Middle frontal gyrus (tissue), 1 donor: ENCODE results near the gene OR52D1.

Source experiments
- DNase-seq: peaks from one replicate; pipeline ENCODE4 v3.0.0-alpha.2; 2015; ENCODE audit warnings: low spot score; ENCODE audit errors: extremely low spot score

The OR52D1 gene

DNA sequence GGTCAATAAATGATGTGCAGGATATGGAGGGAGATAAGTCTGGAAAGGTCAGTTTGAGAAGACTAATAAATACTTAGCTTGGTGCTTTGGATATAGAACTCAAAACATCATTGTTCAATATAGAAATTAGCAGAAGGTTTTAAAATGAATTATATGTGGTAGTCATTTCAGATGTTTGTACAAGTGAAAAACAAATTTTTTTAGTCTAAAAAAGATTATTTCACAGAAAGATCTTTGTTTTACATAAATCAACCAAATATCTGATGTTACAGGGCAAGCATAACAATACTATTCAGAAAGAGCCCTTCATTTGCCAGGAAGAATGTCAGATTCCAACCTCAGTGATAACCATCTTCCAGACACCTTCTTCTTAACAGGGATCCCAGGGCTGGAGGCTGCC is at the start of gene OR52D1:
OR52D1 (plus strand) TSS at position 301 of the 400 bp plus-strand sequence; CDS start at position 323, 22 bp downstream.
- no peak for DNase-seq

DNA sequence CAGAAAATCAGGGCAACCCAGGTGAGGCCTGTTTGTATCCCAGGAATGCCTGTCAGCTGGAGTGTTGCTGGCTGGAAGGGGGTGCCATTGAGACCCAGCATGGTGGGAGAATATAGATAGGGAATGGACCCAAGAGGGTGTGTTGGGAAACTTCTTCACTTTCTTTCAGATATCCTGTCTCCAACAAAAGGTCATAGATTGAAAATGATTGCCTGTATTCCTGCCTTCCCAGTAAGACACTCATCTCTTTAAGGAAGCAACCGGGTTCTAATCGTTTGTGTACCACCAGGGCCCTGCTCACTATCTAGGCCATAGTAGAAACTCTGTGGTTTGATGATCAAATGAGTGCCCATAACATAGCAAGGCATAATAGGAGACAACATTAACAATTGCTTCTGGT is 47.1 kb upstream of the OR52D1 start, which contains the start of gene OR51I1:
OR51I1 (minus strand) TSS at position 101 of the 400 bp plus-strand sequence; CDS start at position 101, 0 bp downstream.
- no peak for DNase-seq

DNA sequence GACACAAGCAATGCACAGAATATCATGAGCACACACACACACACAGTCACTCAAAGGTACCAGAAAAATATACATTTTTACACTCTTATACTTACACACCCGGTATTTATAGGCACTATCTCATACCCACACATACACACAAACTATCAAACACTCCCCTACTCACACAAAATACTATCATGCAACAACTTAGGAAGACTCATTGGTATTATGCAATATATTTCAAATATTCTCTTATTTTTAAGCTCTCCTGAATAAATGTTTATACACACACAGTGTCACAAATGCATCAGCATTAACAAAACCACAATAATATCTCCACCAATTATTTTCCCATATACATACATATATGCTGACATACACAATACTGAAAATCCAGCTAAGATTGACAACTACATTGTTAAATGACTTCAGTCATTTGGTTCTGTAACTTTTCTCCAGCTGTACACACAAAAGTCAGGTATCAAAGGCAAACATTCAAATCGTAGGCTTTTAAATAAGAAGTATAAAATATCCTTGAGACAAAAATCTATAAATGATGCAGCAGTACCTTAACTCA is 44.6 kb upstream of the OR52D1 start:
- DNase-seq: no peak

DNA sequence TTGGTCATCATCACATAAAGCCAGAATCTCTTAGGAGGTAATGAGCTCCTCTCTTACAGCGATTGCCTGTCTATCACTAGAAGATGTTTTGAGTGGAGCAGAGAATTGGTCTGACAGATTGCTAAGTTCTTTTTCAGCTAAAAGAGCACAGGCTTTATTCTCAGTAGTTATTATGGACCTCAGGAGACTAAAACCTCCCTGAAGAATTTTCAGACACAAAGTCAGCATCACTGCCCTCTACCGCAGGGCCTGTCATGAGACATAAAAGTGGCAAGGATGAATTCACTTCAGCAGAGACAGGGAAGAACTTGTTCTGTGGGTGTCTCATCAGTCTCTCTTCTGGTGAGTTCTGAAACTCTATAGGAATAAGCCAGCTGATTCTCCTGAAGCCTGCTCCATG is 39.5 kb upstream of the OR52D1 start, which contains the start of gene OR51I2:
OR51I2 (plus strand) TSS at position 301 of the 400 bp plus-strand sequence. CDS start 4,166 bp downstream, outside the sequence.
- DNase-seq: no peak

- DNase-seq: no peak
Observed at GRCh38 chr11:5449432-5449831, 39.1 kb upstream of the OR52D1 start.

DNA sequence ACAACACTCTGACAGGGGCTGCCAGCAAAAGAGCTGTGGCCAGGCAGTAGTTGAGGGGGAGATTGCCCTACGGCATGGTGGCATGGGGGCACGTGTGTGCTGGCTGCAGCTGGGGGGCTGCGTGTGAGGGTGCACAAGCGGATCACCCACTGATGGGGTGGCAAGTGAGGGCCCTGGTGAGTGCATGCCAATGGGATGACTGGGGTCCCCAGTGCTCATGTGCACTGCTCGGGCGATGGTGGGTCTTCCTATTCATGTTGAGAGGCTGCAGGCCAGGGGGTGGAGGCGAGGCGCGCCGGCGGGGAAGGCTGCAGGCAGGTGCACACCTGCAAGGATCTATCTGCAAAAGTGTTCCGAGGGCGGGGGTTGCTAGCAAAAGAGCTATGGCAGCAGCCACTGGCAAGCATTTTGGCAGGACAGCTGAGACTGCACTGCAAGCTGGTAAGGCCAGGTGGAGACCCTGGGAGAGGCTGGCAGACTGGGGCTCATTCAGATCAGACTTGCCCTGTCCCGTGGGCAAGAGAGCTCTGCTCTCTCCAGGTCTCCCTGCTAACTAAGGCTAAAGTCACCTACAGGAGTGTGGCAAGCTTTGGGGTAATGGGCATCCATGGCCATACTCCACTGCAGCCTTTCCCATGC is 27.4 kb upstream of the OR52D1 start:
- no peak for DNase-seq

DNA sequence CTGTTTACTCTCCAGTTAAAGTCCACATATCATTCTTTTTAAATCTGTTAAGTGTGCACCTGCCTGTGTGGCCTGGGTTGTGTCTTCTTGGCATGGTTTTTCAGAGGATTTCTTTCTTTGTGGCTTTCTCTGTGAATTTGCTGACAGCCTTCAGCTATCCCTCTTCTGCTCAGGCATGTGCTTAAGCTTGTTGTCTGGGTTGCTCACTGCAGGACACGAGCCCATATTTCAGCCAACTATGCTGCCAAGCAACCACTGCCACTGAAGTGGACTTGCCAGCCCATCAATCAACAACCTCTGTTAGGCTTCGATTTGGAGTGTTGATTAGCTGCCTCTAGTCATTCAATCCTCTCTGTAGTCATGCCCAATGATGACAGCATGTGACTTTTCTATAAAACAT is 21.0 kb upstream of the OR52D1 start:
- no peak for DNase-seq

DNA sequence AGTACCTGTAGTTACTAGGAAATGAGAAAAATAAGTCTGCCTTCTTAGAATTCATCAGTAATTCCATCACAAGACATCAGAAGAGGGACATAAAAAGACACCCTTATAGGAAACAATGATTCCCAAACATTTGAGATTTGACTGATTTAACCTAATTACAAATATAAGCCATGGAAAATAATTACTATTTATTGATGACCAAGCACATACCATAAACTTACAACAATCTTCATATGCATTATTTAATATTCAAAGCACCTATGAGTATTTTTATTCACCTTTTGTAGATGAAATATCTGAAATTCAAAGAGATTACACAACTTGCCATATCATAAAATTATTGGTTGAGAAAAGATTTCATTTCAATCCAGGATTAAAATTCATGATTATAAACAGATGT is 14.6 kb upstream of the OR52D1 start:
- no peak for DNase-seq

GRCh38 chr11:5476186-5476819 is 12.2 kb upstream of the OR52D1 start:
- DNase-seq: no peak

DNA sequence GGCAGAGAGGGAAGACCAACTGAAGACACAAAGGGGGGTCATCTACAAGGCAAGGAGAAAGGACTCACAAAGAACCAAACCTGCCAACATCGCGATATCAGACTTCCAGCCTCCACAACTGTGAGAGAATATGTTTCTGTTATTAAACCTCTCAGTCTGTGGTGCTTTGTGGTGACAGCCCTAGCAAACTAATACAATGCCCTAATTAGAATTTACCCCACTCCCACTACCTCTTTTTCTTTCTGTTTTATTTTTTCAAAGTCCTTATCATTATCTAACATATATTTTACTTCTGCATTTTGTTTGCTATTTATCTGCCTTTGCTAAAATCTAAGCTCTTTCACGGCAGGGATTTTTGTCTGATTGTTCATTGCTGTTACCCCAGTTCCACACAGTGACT is 2.5 kb upstream of the OR52D1 start:
- no peak for DNase-seq

- DNase-seq: no peak
Observed at GRCh38 chr11:5486421-5486820, 2.1 kb upstream of the OR52D1 start.

DNA sequence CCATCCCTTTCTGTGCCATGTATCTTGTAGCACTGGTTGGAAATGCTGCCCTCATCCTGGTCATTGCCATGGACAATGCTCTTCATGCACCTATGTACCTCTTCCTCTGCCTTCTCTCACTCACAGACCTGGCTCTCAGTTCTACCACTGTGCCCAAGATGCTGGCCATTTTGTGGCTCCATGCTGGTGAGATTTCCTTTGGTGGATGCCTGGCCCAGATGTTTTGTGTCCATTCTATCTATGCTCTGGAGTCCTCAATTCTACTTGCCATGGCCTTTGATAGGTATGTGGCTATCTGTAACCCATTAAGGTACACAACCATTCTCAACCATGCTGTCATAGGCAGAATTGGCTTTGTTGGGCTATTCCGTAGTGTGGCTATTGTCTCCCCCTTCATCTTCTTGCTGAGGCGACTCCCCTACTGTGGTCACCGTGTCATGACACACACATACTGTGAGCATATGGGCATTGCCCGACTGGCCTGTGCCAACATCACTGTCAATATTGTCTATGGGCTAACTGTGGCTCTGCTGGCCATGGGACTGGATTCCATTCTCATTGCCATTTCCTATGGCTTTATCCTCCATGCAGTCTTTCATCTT is 414 bp downstream of the OR52D1 start:
- DNase-seq: no peak

- DNase-seq: no peak
Observed at GRCh38 chr11:5489576-5490357, 1.3 kb downstream of the OR52D1 start.

GRCh38 chr11:5499671-5500070 is 11.2 kb downstream of the OR52D1 start:
- no peak for DNase-seq

DNA sequence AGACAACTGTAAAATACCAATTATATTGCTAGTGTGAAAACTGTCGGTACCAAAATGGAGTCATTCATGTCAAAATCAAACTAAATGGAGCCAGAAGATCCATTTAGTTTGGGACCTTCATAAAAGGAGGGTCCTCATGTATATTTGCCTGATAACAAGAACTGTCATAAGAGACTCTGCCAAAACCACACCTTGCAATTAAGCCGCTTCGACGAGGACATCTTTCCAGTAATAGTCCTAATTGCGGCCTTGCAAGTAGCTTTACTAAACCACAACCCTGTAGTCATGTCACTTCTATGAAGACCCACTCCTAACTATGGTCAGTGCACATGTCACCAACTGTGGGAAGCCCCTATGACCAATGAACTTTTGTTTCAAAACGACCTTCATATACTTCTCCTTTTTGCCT is 11.9 kb downstream of the OR52D1 start:
- no peak for DNase-seq

GRCh38 chr11:5504403-5504921 is 16.0 kb downstream of the OR52D1 start:
- no peak for DNase-seq

GRCh38 chr11:5505363-5506048 is 17.0 kb downstream of the OR52D1 start:
- no peak for DNase-seq

DNA sequence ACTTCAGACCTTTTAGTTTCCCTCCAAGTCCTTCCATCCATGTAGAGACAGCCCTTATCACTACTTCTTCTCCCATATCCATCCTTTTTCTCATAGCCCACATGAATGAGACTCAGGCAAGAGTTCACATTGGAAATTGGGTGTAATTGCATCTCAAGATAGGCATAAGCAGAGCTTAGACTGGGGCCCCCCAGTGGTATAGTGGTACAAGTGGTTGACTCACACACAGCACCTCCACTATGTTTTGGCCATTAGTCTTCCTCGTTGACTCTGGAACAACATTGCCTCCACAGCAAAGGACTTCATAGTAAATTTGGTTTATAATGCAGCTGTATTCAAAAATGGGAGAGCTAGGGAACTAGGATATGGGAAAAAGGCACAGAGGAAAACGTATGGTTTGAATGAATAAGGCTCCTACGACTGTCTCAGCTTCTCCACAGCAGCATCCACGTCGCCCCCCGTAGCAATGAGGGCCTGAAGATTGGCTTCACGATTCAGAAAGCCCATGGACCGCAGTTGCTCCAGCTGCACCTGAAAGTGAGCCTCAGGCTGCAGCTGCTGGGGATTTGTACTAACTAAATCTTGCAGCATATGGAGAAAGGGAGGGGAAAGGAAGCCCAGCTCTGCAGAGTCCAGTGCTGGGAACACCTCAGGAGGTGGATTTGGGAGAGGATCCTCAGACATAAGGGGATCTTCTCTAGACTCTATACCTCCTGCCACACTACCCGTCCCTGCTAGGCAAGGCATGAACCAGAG is 18.9 kb downstream of the OR52D1 start:
- no peak for DNase-seq

DNA sequence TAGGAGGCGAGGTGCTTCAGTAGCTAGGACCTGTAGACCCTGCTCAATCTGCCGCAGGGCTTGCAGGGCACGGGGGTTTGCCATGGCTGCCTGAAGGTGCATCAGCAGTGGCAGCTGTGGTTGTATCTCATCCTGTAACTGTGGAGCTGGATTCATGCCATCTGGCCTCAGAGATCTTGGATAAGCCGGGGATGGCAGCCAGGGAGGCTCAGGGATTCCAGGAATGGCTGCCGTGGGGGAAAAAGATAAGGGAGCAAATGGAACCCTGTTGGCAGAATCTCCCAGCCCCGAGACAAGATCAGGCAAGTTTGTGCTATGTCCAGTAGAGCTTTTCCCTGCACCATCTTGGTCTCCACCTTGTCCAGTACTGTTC is 19.4 kb downstream of the OR52D1 start:
- DNase-seq: no peak

DNA sequence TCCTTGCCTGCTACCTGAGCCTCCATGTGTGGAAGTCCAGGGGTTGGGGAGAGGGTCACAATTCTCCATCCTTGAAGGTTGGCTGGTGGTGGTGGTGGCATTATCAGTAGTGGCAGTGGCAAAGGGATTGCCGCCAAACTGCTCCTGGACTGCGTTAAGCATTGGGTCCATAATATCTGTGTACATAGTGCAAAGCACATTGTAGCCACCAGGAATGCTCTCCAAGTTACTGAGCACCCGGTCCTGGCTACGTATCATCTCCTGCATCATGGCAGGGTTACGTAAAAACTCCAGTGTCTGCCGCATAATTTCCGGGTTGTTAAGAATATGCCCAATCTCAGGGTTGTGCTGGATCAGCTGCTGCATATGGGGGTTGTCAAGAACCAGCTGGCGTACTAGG is 20.1 kb downstream of the OR52D1 start:
- DNase-seq: no peak
